CD4-positive, alpha-beta T cell (primary cell): ENCODE results near the gene CNNM2. TPM values are rescaled to one million over a fixed set of nuclear protein-coding genes. Genes with fewer than 3 reads are reported as not detected.

Experiments used
- ATAC-seq: fragments of 200-7000 bp; cut with Tn5 transposase; one replicate; pipeline ENCODE4 v1.10.0; 2022; ENCODE audit warnings: mild to moderate bottlenecking; ENCODE audit not compliant: poor library complexity
- CTCF ChIA-PET: fragments of 350-600 bp; sonication (Branson Sonifier 250); formaldehyde crosslinking; loops from one replicate; lab custom pipeline; 2021; ENCODE audit warnings: antibody characterized with exemption, inconsistent platforms; lab: Charles Lee
- POLR2A ChIA-PET: fragments of 350-600 bp; sonication (Branson Sonifier 250); formaldehyde crosslinking; loops from one replicate; lab custom pipeline; 2021; ENCODE audit warnings: antibody characterized with exemption, inconsistent platforms; lab: Charles Lee
- DNase-seq, 14 experiments: peaks; one replicate each; pipeline ENCODE4 v3.0.0-alpha.2; 2013 to 2020; ENCODE audit warnings: mixed read lengths in 2 of 14
- H3K27ac ChIP-seq, 2 donors: one replicate each; pipeline versions ENCODE4 v1.5.1 to v1.7.0; 2013; ENCODE audit warnings: low read length in 2 of 2, low read depth in 1 of 2, mild to moderate bottlenecking in 1 of 2
- H3K27me3 ChIP-seq, 2 experiments: 1 replicate in 1 of 2; 2 replicates in 1 of 2; pipeline versions ENCODE4 v1.6.1 to v1.7.0; 2013; ENCODE audit warnings: low read length in 2 of 2, control low read depth in 1 of 2, mild to moderate bottlenecking in 1 of 2, moderate library complexity in 1 of 2; ENCODE audit not compliant: insufficient read depth in 2 of 2, control insufficient read depth in 1 of 2
- H3K36me3 ChIP-seq: one replicate; pipeline ENCODE4 v1.6.1; 2013; ENCODE audit warnings: low read length, control low read depth; ENCODE audit not compliant: insufficient read depth
- H3K4me1 ChIP-seq: one replicate; pipeline ENCODE4 v1.6.1; 2013; ENCODE audit warnings: low read length, control low read depth; ENCODE audit not compliant: insufficient read depth
- H3K4me3 ChIP-seq: one replicate; pipeline ENCODE4 v1.5.1; 2013; ENCODE audit warnings: mild to moderate bottlenecking, low read length, moderate library complexity
- H3K9me3 ChIP-seq, 2 experiments: 1 replicate in 1 of 2; 2 replicates in 1 of 2; pipeline versions ENCODE4 v1.6.1 to v1.7.0; 2013; ENCODE audit warnings: low read length in 2 of 2, mild to moderate bottlenecking in 2 of 2, control low read depth in 1 of 2, moderate library complexity in 1 of 2; ENCODE audit not compliant: control insufficient read depth in 1 of 2, insufficient read depth in 1 of 2
- H3K27ac Mint-ChIP-seq: one replicate; pipeline ENCODE4 v1.8.0; 2020; ENCODE audit warnings: mixed read lengths
- H3K27me3 Mint-ChIP-seq: one replicate; pipeline ENCODE4 v1.8.0; 2021; ENCODE audit warnings: mixed read lengths
- H3K36me3 Mint-ChIP-seq: one replicate; pipeline ENCODE4 v1.8.0; 2021; ENCODE audit warnings: low read depth, mixed read lengths
- H3K4me1 Mint-ChIP-seq: one replicate; pipeline ENCODE4 v1.8.0; 2021; ENCODE audit warnings: low read depth, mixed read lengths
- H3K4me3 Mint-ChIP-seq: one replicate; pipeline ENCODE4 v1.8.0; 2020; ENCODE audit warnings: mild to moderate bottlenecking, mixed read lengths
- H3K9me3 Mint-ChIP-seq: one replicate; pipeline ENCODE4 v1.8.0; 2020; ENCODE audit warnings: mixed read lengths
- intact Hi-C, 2 experiments: fragments of 100-400 bp; cut with DNase I in 1 of 2; cut with micrococcal nuclease in 1 of 2; formaldehyde crosslinking; loops; one replicate each; pipeline versions ENCODE4 v1.15.1 to v1.9.0; 2023 to 2025; cut with DNase I, micrococcal nuclease
- total RNA-seq, 174 experiments: library from RNA in 2 of 174; stranded (reverse) in 2 of 174; gene quantifications; one replicate each; pipeline ENCODE4 v1.2.3 and lab custom pipeline; 2021 to 2026
- TF ChIP-seq, protein P1 (sequence below): fragments of 200-600 bp; IDR thresholded peaks from one replicate; pipeline ENCODE4 v1.8.0; 2022; ENCODE audit warnings: antibody characterized with exemption, mild to moderate bottlenecking

CNNM2 gene
- total RNA-seq, 2 experiments from 2014 or later, result 8.4 to 8.9 TPM

DNA sequence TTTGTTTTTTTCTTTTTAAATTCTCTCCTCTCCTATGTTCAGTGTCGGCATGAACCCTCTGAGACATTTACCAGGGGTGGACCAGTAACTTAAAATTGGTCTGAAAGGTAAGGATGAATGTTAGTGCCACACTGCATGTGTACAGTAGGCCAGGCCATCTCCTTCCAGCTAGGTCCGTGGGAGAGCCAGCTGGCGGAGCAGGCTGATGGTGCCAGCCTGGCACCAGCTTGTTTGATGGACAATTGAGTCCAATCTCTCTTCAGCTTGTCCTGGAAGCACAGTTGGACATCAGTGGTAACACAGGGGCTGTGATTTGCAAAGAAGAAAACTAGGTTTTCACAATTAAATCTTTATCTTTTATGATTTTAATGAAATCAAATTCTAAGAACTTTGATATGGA is 136.5 kb downstream of the CNNM2 start:
- ATAC-seq (no peak), DNase-seq (no peak)
- intact Hi-C loops, result loop anchor here in 1 of 2 experiments (5.0 kb wide), 1 partner anchor 137 kb away; the partner anchor contains the start of gene CNNM2
- peaks cover 15% of the 10 kb centered on the region for H3K4me1 Mint-ChIP-seq
- Histone ChIP-seq H3K4me1 (peaks cover 23% of the 10 kb centered on the region), H3K27me3 (no peaks in the 10 kb centered on the region), H3K27ac (peak overlapping the region in 1 of 2 donors; percentile 74), H3K4me3 (peak overlapping the region; percentile 52), H3K36me3 (no peaks in the 10 kb centered on the region), H3K9me3 (no peaks in the 10 kb centered on the region)
- ChIA-PET POLR2A (interaction anchor here (1.5 kb wide), 1 partner anchor 137 kb away, joined by 5 read pairs; the partner anchor contains the start of gene CNNM2), CTCF (no interaction called here)
- TF ChIP-seq, protein P1, sequence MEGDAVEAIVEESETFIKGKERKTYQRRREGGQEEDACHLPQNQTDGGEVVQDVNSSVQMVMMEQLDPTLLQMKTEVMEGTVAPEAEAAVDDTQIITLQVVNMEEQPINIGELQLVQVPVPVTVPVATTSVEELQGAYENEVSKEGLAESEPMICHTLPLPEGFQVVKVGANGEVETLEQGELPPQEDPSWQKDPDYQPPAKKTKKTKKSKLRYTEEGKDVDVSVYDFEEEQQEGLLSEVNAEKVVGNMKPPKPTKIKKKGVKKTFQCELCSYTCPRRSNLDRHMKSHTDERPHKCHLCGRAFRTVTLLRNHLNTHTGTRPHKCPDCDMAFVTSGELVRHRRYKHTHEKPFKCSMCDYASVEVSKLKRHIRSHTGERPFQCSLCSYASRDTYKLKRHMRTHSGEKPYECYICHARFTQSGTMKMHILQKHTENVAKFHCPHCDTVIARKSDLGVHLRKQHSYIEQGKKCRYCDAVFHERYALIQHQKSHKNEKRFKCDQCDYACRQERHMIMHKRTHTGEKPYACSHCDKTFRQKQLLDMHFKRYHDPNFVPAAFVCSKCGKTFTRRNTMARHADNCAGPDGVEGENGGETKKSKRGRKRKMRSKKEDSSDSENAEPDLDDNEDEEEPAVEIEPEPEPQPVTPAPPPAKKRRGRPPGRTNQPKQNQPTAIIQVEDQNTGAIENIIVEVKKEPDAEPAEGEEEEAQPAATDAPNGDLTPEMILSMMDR, result no peak
- H3K27me3 Mint-ChIP-seq, result no peaks in the 10 kb centered on the region
- H3K9me3 Mint-ChIP-seq, result no peaks in the 10 kb centered on the region
- peak overlapping the region; percentile 78 for H3K4me3 Mint-ChIP-seq
- peaks cover 21% of the 10 kb centered on the region for H3K36me3 Mint-ChIP-seq
- peak overlapping the region; percentile 75 for H3K27ac Mint-ChIP-seq

DNA sequence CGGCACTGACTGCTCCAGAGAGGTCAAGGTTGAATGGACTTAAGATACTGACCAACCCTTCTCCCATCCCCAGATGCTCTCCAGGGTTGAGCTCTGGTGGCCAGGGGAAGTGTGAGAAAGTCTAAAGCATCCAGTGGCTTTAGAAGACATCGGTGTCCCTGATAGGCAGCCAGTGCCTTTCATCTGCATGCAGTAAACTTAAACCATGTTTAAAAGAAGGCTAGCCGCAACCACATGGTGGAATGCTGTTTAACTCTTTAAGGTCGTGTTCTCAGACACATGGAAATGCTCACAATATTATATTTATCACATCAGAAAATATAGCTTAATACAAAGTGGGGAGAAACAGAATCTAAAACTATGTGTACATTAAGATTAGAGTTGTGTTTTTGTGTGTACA is 137.0 kb downstream of the CNNM2 start:
- DNase-seq, result no peak
- Histone ChIP-seq H3K4me3 (no peak overlapping the region), H3K27ac (peak overlapping the region in 1 of 2 donors; percentile 74), H3K4me1 (peaks cover 23% of the 10 kb centered on the region), H3K9me3 (no peaks in the 10 kb centered on the region), H3K27me3 (no peaks in the 10 kb centered on the region), H3K36me3 (no peaks in the 10 kb centered on the region)
- H3K36me3 Mint-ChIP-seq, result peaks cover 18% of the 10 kb centered on the region
- no peaks in the 10 kb centered on the region for H3K27me3 Mint-ChIP-seq
- TF ChIP-seq, protein P1, result no peak
- H3K27ac Mint-ChIP-seq, result no peak overlapping the region
- no peak overlapping the region for H3K4me3 Mint-ChIP-seq
- no peak for ATAC-seq
- ChIA-PET CTCF (no interaction called here), POLR2A (interaction anchor here (1.5 kb wide), 1 partner anchor 137 kb away, joined by 5 read pairs; the partner anchor contains the start of gene CNNM2)
- intact Hi-C loops, result no loop called here
- no peaks in the 10 kb centered on the region for H3K9me3 Mint-ChIP-seq
- peaks cover 15% of the 10 kb centered on the region for H3K4me1 Mint-ChIP-seq

DNA sequence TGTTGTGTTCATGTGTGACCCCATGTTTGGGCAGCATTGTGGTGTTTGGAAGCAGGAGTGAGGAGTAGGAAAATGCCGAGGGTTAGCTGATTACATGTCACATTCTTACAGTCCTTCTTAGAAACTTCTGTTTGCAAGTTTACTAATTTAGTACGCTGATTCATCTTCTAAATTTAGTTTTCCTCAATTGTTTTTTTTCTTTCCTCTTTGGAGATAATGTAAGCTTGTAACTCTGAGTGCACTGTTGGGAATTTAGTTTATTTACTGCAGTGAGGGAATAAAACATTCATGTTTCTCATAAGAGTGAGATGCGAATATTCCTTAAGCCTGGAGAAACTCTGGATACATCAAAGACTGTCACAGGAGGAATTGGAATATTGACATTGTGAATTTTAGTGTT is 139.9 kb downstream of the CNNM2 start:
- Histone ChIP-seq H3K27me3 (no peaks in the 10 kb centered on the region), H3K36me3 (no peaks in the 10 kb centered on the region)
- no peak overlapping the region for H3K4me3 Mint-ChIP-seq

More for the DNA sequence above, 139.9 kb downstream of the CNNM2 start:
- intact Hi-C loops, result no loop called here
- DNase-seq (no peak), ATAC-seq (no peak)
- ChIA-PET CTCF (no interaction called here), POLR2A (no interaction called here)
- Histone ChIP-seq H3K27ac (no peak overlapping the region), H3K4me3 (no peak overlapping the region), H3K4me1 (peaks cover 21% of the 10 kb centered on the region), H3K9me3 (no peaks in the 10 kb centered on the region)
- TF ChIP-seq, protein P1, result no peak
- peaks cover 18% of the 10 kb centered on the region for H3K36me3 Mint-ChIP-seq
- no peaks in the 10 kb centered on the region for H3K9me3 Mint-ChIP-seq
- H3K4me1 Mint-ChIP-seq, result peaks cover 15% of the 10 kb centered on the region
- no peaks in the 10 kb centered on the region for H3K27me3 Mint-ChIP-seq
- no peak overlapping the region for H3K27ac Mint-ChIP-seq
